HL-60 (cell line): Measurements from ENCODE around the gene PPP1R36.

ENCODE experiments used
- DNase-seq, 2 experiments: peaks; one replicate each; pipeline ENCODE4 v3.0.0-alpha.2; 2010 to 2020; ENCODE audit warnings: low read depth in 1 of 2, low spot score in 1 of 2
- H3K27ac ChIP-seq: fragments of 250-450 bp; sonication (Bioruptor Pico); replicated peaks from 2 replicates; pipeline ENCODE4 v1.5.1; 2020; ENCODE audit warnings: mild to moderate bottlenecking, moderate library complexity
- H3K27me3 ChIP-seq: fragments of 250-450 bp; sonication (Bioruptor Pico); 2 replicates; pipeline ENCODE4 v1.5.1; 2021; ENCODE audit warnings: mild to moderate bottlenecking, moderate library complexity; ENCODE audit not compliant: insufficient read depth, poor library complexity, severe bottlenecking
- H3K4me3 ChIP-seq: replicated peaks from 2 replicates; pipeline ENCODE4 v1.5.1; 2011; ENCODE audit warnings: mild to moderate bottlenecking, control low read depth, low read length; ENCODE audit not compliant: insufficient read depth
- GABPA ChIP-seq: IDR thresholded peaks from 2 replicates; pipeline ENCODE4 v1.6.1; 2012; ENCODE audit warnings: low read depth
- POLR2AphosphoS5 ChIP-seq: IDR thresholded peaks from 2 replicates; pipeline ENCODE4 v1.6.1; 2012; ENCODE audit warnings: low read depth
- SPI1 ChIP-seq: IDR thresholded peaks from 2 replicates; pipeline ENCODE4 v1.6.1; 2012; ENCODE audit warnings: low read depth, mild to moderate bottlenecking, borderline replicate concordance
- TF ChIP-seq, protein P1 (sequence below): IDR thresholded peaks from one replicate; pipeline ENCODE4 v1.5.1; 2011; ENCODE audit warnings: low read length, control low read depth, inconsistent platforms; ENCODE audit not compliant: insufficient read depth
- TF ChIP-seq, protein P2 (sequence below): IDR thresholded peaks from 2 replicates; pipeline ENCODE4 v1.6.1; 2012; ENCODE audit warnings: low read depth; ENCODE audit not compliant: insufficient replicate concordance

The PPP1R36 gene

DNA sequence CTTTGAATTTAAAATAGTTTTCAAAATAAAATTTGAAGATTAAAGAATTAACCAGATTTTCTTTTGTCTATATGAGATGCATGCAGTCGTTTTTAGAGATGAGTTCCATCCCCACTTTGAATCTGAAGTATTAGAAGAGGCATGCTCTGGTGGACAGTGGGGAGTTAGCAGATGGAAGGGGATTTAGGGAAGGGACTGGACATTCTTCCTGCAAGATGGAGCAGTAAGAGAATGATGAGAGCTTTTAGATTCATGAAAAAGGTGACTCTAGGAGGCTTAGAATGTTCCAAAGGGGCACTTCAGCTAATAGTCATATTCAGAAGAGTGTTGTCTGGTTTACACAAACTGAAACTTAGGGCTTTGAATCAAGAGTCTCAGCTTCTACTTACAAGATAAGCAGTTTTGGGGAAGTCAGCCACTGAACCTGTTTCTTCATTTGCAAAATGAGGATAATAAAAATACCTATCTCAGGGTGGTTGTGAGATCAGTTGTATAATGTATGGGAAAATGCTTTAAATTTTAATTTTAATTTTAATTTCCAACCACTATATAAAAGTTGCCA is 41.5 kb upstream of the PPP1R36 start:
- TF ChIP-seq GABPA (no peak), POLR2AphosphoS5 (no peak), SPI1 (peak; percentile 56)
- TF ChIP-seq, protein P1, sequence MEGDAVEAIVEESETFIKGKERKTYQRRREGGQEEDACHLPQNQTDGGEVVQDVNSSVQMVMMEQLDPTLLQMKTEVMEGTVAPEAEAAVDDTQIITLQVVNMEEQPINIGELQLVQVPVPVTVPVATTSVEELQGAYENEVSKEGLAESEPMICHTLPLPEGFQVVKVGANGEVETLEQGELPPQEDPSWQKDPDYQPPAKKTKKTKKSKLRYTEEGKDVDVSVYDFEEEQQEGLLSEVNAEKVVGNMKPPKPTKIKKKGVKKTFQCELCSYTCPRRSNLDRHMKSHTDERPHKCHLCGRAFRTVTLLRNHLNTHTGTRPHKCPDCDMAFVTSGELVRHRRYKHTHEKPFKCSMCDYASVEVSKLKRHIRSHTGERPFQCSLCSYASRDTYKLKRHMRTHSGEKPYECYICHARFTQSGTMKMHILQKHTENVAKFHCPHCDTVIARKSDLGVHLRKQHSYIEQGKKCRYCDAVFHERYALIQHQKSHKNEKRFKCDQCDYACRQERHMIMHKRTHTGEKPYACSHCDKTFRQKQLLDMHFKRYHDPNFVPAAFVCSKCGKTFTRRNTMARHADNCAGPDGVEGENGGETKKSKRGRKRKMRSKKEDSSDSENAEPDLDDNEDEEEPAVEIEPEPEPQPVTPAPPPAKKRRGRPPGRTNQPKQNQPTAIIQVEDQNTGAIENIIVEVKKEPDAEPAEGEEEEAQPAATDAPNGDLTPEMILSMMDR = no peak
- TF ChIP-seq, protein P2, sequence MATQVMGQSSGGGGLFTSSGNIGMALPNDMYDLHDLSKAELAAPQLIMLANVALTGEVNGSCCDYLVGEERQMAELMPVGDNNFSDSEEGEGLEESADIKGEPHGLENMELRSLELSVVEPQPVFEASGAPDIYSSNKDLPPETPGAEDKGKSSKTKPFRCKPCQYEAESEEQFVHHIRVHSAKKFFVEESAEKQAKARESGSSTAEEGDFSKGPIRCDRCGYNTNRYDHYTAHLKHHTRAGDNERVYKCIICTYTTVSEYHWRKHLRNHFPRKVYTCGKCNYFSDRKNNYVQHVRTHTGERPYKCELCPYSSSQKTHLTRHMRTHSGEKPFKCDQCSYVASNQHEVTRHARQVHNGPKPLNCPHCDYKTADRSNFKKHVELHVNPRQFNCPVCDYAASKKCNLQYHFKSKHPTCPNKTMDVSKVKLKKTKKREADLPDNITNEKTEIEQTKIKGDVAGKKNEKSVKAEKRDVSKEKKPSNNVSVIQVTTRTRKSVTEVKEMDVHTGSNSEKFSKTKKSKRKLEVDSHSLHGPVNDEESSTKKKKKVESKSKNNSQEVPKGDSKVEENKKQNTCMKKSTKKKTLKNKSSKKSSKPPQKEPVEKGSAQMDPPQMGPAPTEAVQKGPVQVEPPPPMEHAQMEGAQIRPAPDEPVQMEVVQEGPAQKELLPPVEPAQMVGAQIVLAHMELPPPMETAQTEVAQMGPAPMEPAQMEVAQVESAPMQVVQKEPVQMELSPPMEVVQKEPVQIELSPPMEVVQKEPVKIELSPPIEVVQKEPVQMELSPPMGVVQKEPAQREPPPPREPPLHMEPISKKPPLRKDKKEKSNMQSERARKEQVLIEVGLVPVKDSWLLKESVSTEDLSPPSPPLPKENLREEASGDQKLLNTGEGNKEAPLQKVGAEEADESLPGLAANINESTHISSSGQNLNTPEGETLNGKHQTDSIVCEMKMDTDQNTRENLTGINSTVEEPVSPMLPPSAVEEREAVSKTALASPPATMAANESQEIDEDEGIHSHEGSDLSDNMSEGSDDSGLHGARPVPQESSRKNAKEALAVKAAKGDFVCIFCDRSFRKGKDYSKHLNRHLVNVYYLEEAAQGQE = no peak
- H3K27me3 ChIP-seq = no peaks in the 10 kb centered on the region
- H3K4me3 ChIP-seq = no peak overlapping the region
- no peak for DNase-seq
- no peak overlapping the region for H3K27ac ChIP-seq

DNA sequence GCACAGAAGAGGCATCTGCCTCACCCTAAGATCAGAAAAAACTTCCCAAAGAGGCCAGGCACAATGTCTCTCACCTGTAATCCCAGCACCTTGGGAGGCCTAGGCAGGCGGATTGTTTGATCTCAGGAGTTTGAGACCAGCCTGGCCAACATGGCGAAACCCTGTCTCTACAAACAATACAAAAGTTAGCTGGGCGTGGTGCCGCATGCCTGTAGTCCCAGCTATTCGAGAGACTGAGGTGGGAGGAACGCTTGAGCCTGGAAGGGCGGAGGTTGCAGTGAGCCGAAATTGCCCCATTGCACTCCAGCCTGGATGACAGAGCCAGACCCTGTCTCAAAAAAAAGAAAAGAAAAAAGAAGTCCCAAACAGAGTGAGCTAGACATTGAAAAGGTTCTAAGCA is 40.7 kb upstream of the PPP1R36 start:
- Histone ChIP-seq H3K27ac (no peak overlapping the region), H3K27me3 (no peaks in the 10 kb centered on the region), H3K4me3 (no peak overlapping the region)
- no peak for DNase-seq
- TF ChIP-seq SPI1 = no peak
- TF ChIP-seq, protein P1 = no peak
- TF ChIP-seq GABPA = no peak
- no peak for TF ChIP-seq POLR2AphosphoS5

DNA sequence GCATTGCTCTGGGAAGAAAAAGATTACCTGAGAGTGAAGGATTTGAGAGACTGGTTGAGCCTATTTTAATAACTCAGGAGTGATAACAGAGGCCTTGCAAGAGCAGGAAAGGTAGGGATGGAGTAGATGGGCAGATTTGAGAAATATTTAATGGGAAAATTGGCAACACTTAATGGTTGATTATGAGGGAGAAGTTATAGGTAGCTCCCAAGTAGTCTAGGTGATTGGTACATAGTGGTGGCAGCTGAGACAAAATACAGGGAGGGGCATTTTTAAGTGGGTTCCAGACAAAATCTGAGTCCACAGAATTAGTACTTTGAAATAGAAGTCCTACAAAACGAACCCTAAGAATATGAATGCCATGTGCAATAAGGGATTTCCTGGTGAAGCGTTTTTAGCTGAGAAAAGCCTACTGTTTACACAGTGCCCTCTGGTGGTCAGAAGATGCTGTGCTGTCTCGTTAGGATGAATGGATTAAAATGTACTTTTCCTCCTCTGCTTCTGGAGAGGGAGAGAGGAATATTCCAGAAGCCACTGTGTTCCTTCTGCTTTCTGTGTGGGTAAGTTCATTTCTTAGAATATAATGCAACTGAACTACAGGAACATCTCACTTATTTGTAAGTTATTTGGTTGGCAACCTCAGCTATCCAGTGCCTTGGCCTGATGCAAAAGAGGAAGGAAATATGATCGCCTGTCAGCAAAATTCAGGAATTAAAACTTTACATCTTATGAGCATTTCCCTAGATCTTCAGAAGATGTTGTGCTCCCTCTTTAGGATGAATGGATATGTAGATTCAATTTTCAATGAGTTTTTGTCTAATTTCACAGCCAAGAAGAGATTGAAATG is 38.7 kb upstream of the PPP1R36 start:
- H3K27me3 ChIP-seq = no peaks in the 10 kb centered on the region
- TF ChIP-seq GABPA (no peak), SPI1 (no peak), POLR2AphosphoS5 (no peak)
- TF ChIP-seq, protein P1 = peak; percentile 44
- TF ChIP-seq, protein P2 = no peak
- H3K4me3 ChIP-seq = no peak overlapping the region
- DNase-seq = peak in 1 of 2 experiments; percentile 44
- H3K27ac ChIP-seq = no peak overlapping the region
